Measurements from ENCODE around the gene ADIPOR2. TPM values are rescaled to one million over a fixed set of nuclear protein-coding genes. Genes with fewer than 3 reads are reported as not detected.

The ADIPOR2 gene
- total and polyA plus RNA-seq, 10 of the 15 experiments (the other 5 are each of a cell fraction or from before 2014, with no cell fraction given) = 8.6 to 65.0 (median 38.0) TPM

DNA sequence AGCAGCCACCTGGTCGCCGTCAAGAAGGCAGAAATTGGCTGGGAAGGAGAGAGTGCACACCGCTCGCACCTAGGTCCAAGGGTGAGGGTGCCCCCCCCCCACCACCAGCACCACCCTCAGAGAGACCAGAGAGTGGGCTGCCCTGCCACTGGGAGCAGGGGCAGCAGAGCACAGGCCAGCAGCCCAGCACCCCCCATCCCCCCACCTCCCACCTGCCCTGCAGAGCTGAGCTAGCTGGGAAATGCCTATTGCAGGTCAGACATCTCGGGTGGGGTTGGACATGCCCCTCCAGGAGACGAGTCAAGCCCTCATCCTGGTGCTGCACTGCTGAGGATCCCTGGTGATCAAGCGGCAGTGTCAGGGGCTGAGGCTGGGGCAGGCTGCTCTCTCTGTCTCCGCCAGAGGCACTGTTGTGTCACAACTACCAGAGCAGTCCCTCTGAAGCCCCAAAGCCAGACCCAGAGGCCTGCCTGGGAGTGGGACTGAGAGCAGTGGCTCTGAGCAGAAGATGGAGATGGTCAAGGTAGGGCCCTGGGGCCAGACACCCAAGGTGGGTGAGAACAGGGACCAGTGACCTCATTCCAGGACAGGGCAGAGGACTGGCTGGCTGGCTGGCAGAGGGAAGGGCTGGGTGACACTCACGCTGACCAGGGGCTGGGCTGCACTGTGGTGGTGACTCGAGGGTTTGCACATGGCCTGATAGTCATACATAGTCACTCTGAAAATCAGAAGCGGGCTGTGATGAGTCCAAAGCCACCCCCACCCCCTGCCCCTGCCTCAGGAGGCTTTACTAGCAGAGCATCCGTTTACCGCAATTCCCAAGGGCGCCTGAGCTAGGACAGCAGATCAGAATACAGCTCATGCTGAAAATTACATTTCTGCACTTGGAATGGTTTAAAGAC, 109.8 kb downstream of the ADIPOR2 start:
- TF ChIP-seq, protein P1, sequence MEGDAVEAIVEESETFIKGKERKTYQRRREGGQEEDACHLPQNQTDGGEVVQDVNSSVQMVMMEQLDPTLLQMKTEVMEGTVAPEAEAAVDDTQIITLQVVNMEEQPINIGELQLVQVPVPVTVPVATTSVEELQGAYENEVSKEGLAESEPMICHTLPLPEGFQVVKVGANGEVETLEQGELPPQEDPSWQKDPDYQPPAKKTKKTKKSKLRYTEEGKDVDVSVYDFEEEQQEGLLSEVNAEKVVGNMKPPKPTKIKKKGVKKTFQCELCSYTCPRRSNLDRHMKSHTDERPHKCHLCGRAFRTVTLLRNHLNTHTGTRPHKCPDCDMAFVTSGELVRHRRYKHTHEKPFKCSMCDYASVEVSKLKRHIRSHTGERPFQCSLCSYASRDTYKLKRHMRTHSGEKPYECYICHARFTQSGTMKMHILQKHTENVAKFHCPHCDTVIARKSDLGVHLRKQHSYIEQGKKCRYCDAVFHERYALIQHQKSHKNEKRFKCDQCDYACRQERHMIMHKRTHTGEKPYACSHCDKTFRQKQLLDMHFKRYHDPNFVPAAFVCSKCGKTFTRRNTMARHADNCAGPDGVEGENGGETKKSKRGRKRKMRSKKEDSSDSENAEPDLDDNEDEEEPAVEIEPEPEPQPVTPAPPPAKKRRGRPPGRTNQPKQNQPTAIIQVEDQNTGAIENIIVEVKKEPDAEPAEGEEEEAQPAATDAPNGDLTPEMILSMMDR (IDR thresholded peaks at IDR 0.05 in 2 of 3, conservative IDR thresholded peaks at IDR 0.05 in 1 of 3; ENCODE audit: control insufficient read depth in 2 of 3, extremely low read depth in 1 of 3, insufficient read depth in 1 of 3, low read depth in 3 of 3, low read length in 3 of 3) = peak; percentile 15 to 59 (median 43); a peak in 3 of 6 replicates
- TF ChIP-seq ZNF687 (IDR thresholded peaks at IDR 0.05) (no peak), SREBF1 (IDR thresholded peaks at IDR 0.05; ENCODE audit: low read length) (no peak), RB1 (IDR thresholded peaks at IDR 0.05; ENCODE audit: borderline replicate concordance) (no peak)
- Histone ChIP-seq H3K9ac (ENCODE audit: control insufficient read depth, insufficient read depth, low read length) (no peak overlapping the region), H3K27ac (ENCODE audit: control insufficient read depth, insufficient read depth) (no peak overlapping the region), H3K4me3 (no peak overlapping the region), H4K20me1 (ENCODE audit: control insufficient read depth, insufficient read depth) (no peaks in the 10 kb centered on the region), H3K79me2 (ENCODE audit: control insufficient read depth, insufficient read depth, low read length) (no peaks in the 10 kb centered on the region; the same call in 1 of the 2 replicates), H3K36me3 (ENCODE audit: control insufficient read depth in 2 of 2, insufficient read depth in 2 of 2, low read length in 1 of 2) (no peaks in the 10 kb centered on the region; a peak in 1 of 4 replicates), H3K4me2 (ENCODE audit: control insufficient read depth, insufficient read depth) (no peak overlapping the region), H3K27me3 (replicated peaks in 1 of 2; ENCODE audit: control insufficient read depth in 2 of 2, insufficient read depth in 2 of 2, low read length in 1 of 2) (no peaks in the 10 kb centered on the region), H3K9me3 (replicated peaks; ENCODE audit: control insufficient read depth, insufficient read depth, low read length) (no peaks in the 10 kb centered on the region), H3K4me1 (ENCODE audit: control insufficient read depth, insufficient read depth, low read length) (peaks cover 4% of the 10 kb centered on the region; the same call in 1 of the 2 replicates), H2AFZ (ENCODE audit: control insufficient read depth, low read depth, low read length) (no peak overlapping the region)
- POLR2A ChIA-PET = interaction anchor here (1.1 kb wide), 1 partner anchor 140 kb away, joined by 3 read pairs; no protein-coding TSS in a partner anchor
- ATAC-seq = peak; percentile 27
- CTCF ChIA-PET = interaction anchor here (0.6 to 6.5 kb wide), 9 partner anchors 11 to 234 kb away, joined by 3 to 106 read pairs (median 3); no protein-coding TSS in a partner anchor
- 21% methylated on average over 14 of the region's 14 CpGs for WGBS (ENCODE audit: insufficient coverage, insufficient replicate concordance, low lambda C conversion rate, missing lambda C conversion rate)
- intact Hi-C loops (cut with micrococcal nuclease; ENCODE audit: unreplicated experiment) (no loop called here), in situ Hi-C loops (cut with MboI) (no loop called here)
- BruUV-seq (replicated peaks) = no TSS peak
- FAIRE-seq = no peak
- SMC1A ChIA-PET (ENCODE audit: uncharacterized antibody, unreplicated experiment) = interaction anchor here (0.7 to 2.8 kb wide), 7 partner anchors 123 to 141 kb away, joined by 3 to 16 read pairs (median 3); no protein-coding TSS in a partner anchor
- no peak for DNase-seq (ENCODE audit: low read depth, low spot score)
- RAD21 ChIA-PET (ENCODE audit: unreplicated experiment) = interaction anchor here (0.6 to 6.5 kb wide), 5 partner anchors 9 to 218 kb away, joined by 3 to 69 read pairs (median 3); no protein-coding TSS in a partner anchor

Data from GM12878 (cell line).